OCI-LY7 (cell line): Measurements from ENCODE around the gene CCDC66.

Source experiments
- EZH2phosphoT487 ChIP-seq: fragments of 200-600 bp; sonication (generic); IDR thresholded peaks from 2 replicates; pipeline ENCODE4 v1.6.1; 2018; ENCODE audit warnings: low read depth, borderline replicate concordance, mild to moderate bottlenecking, mixed run types, antibody characterized with exemption, low read length, moderate library complexity, mixed read lengths
- TF ChIP-seq, protein P1 (sequence below): fragments of 200-600 bp; sonication (generic); conservative IDR thresholded peaks from 2 replicates; pipeline ENCODE4 v1.5.1; 2014; ENCODE audit warnings: mild to moderate bottlenecking, antibody characterized with exemption, low read length, moderate library complexity, mixed read lengths

DNA sequence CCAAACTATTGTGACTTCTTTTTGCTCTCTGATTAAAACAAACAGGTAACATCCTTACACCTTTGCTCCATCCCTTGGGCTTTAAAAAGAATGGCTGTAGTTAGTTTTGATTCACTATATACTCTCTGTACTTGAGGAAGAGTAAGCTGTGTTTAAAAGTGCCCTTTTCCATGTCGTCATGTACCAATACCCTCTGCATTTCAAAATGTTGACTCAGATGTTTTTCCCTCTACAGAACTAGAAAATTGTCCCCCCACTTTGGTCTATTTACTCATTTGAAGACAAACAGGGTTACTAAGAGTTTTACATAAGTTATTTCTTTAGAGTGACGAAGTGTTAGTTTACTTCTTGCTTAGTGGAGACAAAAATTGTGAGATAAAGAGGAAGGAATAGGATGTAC is 63.4 kb downstream of the CCDC66 start:
- TF ChIP-seq, protein P1, sequence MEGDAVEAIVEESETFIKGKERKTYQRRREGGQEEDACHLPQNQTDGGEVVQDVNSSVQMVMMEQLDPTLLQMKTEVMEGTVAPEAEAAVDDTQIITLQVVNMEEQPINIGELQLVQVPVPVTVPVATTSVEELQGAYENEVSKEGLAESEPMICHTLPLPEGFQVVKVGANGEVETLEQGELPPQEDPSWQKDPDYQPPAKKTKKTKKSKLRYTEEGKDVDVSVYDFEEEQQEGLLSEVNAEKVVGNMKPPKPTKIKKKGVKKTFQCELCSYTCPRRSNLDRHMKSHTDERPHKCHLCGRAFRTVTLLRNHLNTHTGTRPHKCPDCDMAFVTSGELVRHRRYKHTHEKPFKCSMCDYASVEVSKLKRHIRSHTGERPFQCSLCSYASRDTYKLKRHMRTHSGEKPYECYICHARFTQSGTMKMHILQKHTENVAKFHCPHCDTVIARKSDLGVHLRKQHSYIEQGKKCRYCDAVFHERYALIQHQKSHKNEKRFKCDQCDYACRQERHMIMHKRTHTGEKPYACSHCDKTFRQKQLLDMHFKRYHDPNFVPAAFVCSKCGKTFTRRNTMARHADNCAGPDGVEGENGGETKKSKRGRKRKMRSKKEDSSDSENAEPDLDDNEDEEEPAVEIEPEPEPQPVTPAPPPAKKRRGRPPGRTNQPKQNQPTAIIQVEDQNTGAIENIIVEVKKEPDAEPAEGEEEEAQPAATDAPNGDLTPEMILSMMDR, result no peak
- TF ChIP-seq EZH2phosphoT487, result no peak
